ENCODE data around the gene GALNS.

DNA sequence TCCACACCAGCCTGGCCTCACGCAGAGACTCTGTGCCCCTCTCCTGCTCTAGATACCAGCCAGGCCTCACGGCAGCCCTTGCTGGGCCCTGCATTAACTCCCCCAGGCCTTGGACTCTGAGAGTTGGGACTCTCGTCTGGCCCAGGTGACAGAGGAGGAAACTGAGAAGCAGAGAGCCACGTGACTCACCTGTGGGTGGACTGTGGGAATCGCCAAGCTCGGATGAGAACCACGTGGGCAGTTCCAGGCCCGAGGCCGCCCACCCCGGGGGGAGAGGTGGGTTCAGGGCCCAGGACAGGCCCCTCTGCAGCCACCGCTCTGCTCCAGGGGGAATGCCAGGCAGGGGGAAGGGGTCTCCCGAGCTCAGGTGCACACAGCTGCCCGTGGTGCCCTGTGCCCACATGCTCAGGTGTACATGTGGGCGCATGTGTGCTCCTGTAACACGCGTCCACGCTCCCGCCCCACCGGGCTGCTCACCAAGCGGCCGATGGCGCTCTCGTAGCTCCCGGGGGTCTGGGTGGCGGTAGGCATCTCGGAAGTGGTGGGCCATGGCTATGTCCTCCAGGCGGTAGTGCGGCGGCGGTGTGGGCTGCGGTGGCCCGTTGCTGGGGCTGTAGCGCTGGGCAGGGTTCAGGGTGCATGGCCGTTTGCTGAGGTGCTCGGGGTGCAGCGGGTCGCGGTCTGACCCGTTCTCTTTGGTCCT, 28.0 kb upstream of the GALNS start:
- TF ChIP-seq CTCF (IDR thresholded peaks at IDR 0.05) (no peak), POLR2AphosphoS5 (IDR thresholded peaks at IDR 0.05; ENCODE audit: insufficient read depth in 1 of 2, low read depth in 1 of 2) (no peak)

Data from vagina (tissue), 2 donors.